Sigmoid colon (tissue), 4 donors: ENCODE data around the gene KRTAP19-8.

ENCODE experiments used
- CTCF ChIP-seq, 4 experiments: fragments of 450-650 bp in 3 of 4; fragments of 200-600 bp in 1 of 4; IDR thresholded peaks; one replicate each; pipeline ENCODE4 v1.5.1; 2016 to 2019; ENCODE audit warnings: antibody characterized with exemption in 4 of 4, mild to moderate bottlenecking in 3 of 4, moderate library complexity in 2 of 4
- POLR2A ChIP-seq, 2 donors: fragments of 450-650 bp; IDR thresholded peaks; one replicate each; pipeline ENCODE4 v1.6.1; 2016; ENCODE audit warnings: antibody characterized with exemption in 2 of 2, mild to moderate bottlenecking in 2 of 2, moderate library complexity in 2 of 2
- POLR2AphosphoS5 ChIP-seq, 4 donors: sonication (generic); formaldehyde crosslinking; IDR thresholded peaks; one replicate each; pipeline ENCODE4 v1.6.1; 2017; ENCODE audit warnings: antibody characterized with exemption in 4 of 4

GRCh38 chr21:31030367-31031106 lies 7.7 kb downstream of the KRTAP19-8 start:
- TF ChIP-seq CTCF (IDR thresholded peaks at IDR 0.05) (no peak), POLR2A (IDR thresholded peaks at IDR 0.05) (no peak), POLR2AphosphoS5 (IDR thresholded peaks at IDR 0.05) (no peak)
